HUES6 (cell line): ENCODE measurements around the gene PLTP.
A peak's percentile ranks its signal among the peaks of the same experiment; 100 is the strongest.
"Not testable (repeated sequence)": the region's sequence is repeated elsewhere in the genome, so short reads cannot be mapped to it uniquely, and the experiment has no call there.

Experiments
- H3K27ac ChIP-seq: 2 replicates; pipeline ENCODE4 v1.7.0; 2013; ENCODE audit warnings: low read depth, mild to moderate bottlenecking, low read length, inconsistent platforms
- H3K27me3 ChIP-seq: 2 replicates; pipeline ENCODE4 v1.6.1; 2013; ENCODE audit warnings: low read length; ENCODE audit not compliant: control insufficient read depth, insufficient read depth
- H3K36me3 ChIP-seq: 2 replicates; pipeline ENCODE4 v1.6.1; 2013; ENCODE audit warnings: low read length; ENCODE audit not compliant: control insufficient read depth, insufficient read depth
- H3K4me1 ChIP-seq: 2 replicates; pipeline ENCODE4 v1.6.1; 2013; ENCODE audit warnings: low read length; ENCODE audit not compliant: control insufficient read depth, insufficient read depth
- H3K4me3 ChIP-seq: 2 replicates; pipeline ENCODE4 v1.5.1; 2013; ENCODE audit warnings: low read depth, low read length
- H3K9ac ChIP-seq: one replicate; pipeline ENCODE4 v1.6.1; 2013; ENCODE audit warnings: mild to moderate bottlenecking, low read length
- H3K9me3 ChIP-seq: 2 replicates; pipeline ENCODE4 v1.6.1; 2013; ENCODE audit warnings: low read depth, low read length; ENCODE audit not compliant: control insufficient read depth, insufficient read depth

The PLTP gene

DNA sequence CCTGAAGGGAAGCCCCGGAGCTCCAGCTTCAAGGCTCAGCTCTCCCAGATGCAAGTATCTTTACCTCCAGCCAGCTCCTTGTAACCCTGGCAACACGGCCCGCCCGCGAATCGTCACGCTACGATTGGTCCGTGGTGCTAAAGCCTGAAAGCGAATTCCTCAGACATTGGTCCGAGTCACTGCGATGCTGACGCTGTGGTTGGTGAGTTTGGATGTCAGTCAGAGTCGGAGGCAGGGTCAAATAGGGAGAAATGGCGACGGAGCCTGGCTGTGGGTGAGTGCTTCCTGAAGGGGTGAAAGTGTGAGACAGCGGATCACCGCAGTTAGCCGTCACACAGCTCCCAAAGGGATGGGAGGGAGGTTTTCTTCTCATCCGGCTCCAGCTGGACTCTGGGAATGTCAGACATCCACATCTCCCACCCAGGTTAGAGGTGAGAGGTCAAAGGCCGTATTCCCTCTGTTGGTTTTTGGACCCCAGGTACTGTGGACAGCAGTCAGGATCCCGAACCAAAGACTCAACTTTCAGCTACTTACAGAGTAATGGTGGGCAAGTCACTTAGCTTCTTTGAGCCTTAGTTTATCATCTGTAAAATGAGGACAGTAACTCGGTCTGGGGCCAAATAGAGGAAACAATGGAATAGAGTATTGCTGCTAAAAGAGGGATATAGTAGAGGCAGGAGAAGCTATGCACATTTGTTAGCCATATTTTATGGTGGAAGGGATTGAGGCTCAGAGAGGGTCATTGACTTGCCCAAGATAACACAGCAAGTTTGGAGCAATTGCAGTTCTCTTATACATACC, 30.8 kb downstream of the PLTP start, which contains the start of gene ZSWIM1:
Gene ZSWIM1, plus strand, starts transcription at position 240 of the 801 bp plus-strand sequence. CDS start 1,366 bp downstream, outside the sequence.
- no peaks in the 10 kb centered on the region for H3K9me3 ChIP-seq
- peak within 1 kb of the TSS; percentile 81 for H3K4me3 ChIP-seq
- peak within 1 kb of the TSS; percentile 75 for H3K9ac ChIP-seq
- H3K27me3 ChIP-seq = no peaks in the 10 kb centered on the region
- no peaks in the 10 kb centered on the region for H3K4me1 ChIP-seq
- no peak within 1 kb of the TSS for H3K27ac ChIP-seq
- peaks cover 44% of the 10 kb centered on the region for H3K36me3 ChIP-seq

DNA sequence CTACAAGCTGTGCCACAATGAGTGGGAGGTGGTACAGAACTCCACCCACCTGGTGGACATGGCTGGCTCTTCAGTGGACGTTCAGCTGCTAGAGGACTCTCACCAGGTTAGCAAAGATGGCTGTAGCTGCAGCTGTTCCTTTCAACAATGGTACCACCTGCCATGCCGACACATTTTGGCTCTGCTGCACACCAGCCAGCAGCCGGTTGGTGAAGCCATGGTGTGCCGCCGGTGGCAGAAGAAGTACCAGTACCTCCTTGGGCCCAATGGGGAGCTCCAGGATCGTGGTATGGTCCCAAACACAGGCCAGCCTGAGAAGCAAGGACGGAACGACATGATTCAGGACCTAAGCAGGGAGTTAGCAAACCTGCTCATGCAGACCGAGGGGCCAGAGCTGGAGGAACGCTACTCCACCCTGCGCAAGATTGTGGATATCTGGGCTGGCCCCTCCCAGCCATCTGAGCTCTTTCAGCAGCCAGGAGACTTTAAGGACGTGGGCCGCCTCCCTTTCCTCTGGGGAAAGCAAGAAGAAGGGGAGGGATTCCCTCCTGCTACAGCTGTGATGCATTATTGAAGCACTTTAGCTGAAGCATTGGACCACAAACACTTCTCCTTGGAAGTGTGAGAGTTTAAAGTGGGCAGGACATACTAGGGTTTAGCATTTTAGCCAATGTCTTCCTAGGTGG, 33.7 kb downstream of the PLTP start:
- H3K4me1 ChIP-seq = no peaks in the 10 kb centered on the region
- H3K9me3 ChIP-seq = no peaks in the 10 kb centered on the region
- H3K27me3 ChIP-seq = no peaks in the 10 kb centered on the region
- H3K36me3 ChIP-seq = peaks cover 31% of the 10 kb centered on the region
- no peak overlapping the region for H3K9ac ChIP-seq
- no peak overlapping the region for H3K4me3 ChIP-seq
- H3K27ac ChIP-seq = no peak overlapping the region

DNA sequence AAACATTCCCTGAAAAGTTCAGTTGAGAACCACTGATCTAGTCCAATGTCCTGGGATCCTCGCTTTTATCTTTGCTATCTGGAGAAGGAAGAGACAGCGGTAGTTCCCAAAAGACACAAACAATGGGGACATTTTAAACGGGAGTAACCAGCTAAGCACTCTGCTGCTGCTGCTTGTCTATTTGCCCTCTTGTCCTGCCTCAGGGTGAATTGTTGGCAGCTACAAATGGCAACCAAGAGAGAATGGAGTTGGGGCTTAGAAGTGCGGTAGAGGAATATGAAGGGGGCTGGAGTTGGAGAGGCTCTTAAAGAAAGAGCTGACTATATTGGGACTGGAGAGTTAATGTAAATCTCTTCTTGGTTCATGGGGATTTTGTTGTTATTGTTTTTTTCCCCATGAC, 37.4 kb downstream of the PLTP start:
- Histone ChIP-seq H3K27me3 (no peaks in the 10 kb centered on the region), H3K4me3 (no peak overlapping the region), H3K4me1 (no peaks in the 10 kb centered on the region)

DNA sequence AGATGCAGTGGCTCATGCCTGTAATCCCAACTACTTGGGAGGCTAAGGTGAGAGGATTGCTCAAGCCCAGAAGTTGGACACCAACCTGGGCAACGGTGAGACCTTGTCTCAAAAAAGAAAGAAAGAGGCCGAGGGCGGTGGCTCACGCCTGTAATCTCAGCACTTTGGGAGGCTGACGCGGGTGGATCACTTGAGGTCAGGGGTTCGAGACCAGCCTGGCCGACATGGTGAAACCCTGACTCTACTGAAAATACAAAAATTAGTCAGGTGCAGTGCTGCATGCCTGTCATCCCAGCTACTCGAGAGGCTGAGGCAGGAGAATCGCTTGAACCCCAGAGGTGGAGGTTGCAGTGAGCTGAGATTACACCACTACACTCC, 37.9 kb downstream of the PLTP start:
- H3K9me3 ChIP-seq, H3K4me3 ChIP-seq, H3K4me1 ChIP-seq, H3K27me3 ChIP-seq, H3K9ac ChIP-seq, H3K27ac ChIP-seq: not testable (repeated sequence)
- H3K36me3 ChIP-seq = peaks cover 20% of the 10 kb centered on the region

More for the DNA sequence above, 37.4 kb downstream of the PLTP start:
- Histone ChIP-seq H3K9ac (no peak overlapping the region), H3K36me3 (peaks cover 20% of the 10 kb centered on the region), H3K27ac (no peak overlapping the region), H3K9me3 (no peaks in the 10 kb centered on the region)

- Histone ChIP-seq H3K36me3 (peaks cover 19% of the 10 kb centered on the region), H3K9me3 (no peaks in the 10 kb centered on the region), H3K4me1 (no peaks in the 10 kb centered on the region), H3K9ac (no peak overlapping the region), H3K27me3 (no peaks in the 10 kb centered on the region), H3K27ac (no peak overlapping the region), H3K4me3 (no peak overlapping the region)
Measured at GRCh38 chr20:45873409-45874103, 38.4 kb downstream of the PLTP start.

GRCh38 chr20:45872626-45873025, 39.3 kb downstream of the PLTP start:
- Histone ChIP-seq H3K36me3 (peaks cover 10% of the 10 kb centered on the region), H3K4me3 (no peak overlapping the region), H3K27me3 (no peaks in the 10 kb centered on the region), H3K27ac (no peak overlapping the region), H3K9ac (no peak overlapping the region), H3K4me1 (no peaks in the 10 kb centered on the region), H3K9me3 (no peaks in the 10 kb centered on the region)

GRCh38 chr20:45867819-45868176, 44.2 kb downstream of the PLTP start:
- H3K4me1 ChIP-seq = no peaks in the 10 kb centered on the region
- no peak overlapping the region for H3K27ac ChIP-seq
- H3K9ac ChIP-seq = no peak overlapping the region
- H3K9me3 ChIP-seq = no peaks in the 10 kb centered on the region
- no peak overlapping the region for H3K4me3 ChIP-seq
- H3K36me3 ChIP-seq = no peaks in the 10 kb centered on the region
- H3K27me3 ChIP-seq = no peaks in the 10 kb centered on the region

DNA sequence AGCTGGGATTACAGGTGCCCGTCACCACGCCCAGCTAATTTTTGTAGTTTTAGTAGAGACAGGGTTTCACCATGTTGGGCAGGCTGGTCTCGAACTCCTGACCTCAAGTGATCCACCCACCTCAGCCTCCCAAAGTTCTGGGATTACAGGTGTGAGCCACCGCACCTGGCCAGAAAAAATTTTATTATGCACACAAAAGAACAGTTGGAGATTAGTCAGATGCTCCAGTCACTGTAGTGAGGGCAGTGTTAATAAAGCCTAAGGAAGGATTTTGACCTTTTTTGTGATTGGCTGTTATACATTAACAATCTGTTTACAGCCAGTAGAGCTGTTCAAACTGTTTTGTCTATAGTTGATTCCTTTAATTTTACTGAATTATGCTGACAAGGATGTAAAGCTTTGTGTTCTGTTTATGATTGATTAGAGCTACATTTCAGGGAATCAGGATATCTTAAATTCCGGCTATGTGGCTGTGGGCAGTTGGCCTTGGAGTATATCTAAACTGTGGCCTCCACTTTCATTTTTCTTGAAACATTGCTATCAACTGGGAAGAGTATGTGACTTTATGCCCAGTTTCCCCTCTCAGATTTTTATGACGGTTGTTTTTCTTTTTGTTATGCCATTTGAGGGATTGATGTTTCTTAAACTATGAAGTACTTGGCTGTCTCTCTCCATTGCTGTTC, 44.7 kb downstream of the PLTP start:
- Histone ChIP-seq H3K4me3 (no peak overlapping the region), H3K36me3 (no peaks in the 10 kb centered on the region), H3K9ac (no peak overlapping the region), H3K4me1 (no peaks in the 10 kb centered on the region), H3K27me3 (no peaks in the 10 kb centered on the region), H3K9me3 (no peaks in the 10 kb centered on the region), H3K27ac (no peak overlapping the region)

DNA sequence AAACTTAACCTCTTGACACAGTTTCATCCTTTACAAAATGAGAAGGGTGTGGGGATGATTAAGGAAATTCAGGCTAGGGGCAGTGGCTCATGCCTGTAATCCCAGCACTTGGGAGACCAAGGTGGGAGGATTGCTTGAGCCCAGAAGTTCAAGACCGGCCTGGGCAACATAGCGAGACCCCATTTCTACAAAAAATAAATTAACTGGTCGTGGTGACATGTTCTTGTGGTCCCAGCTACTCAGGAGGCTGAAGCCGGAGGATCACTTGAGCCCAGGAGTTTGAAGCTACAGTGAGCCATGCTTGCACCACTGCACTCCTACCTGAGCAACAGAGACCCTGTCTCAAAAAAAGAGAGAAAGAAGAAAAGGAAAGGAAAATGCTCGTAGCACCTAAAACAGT, 45.5 kb downstream of the PLTP start:
- Histone ChIP-seq H3K9me3 (no peaks in the 10 kb centered on the region), H3K27ac (no peak overlapping the region), H3K4me1 (no peaks in the 10 kb centered on the region), H3K4me3 (no peak overlapping the region), H3K9ac (no peak overlapping the region), H3K36me3 (no peaks in the 10 kb centered on the region), H3K27me3 (no peaks in the 10 kb centered on the region)

DNA sequence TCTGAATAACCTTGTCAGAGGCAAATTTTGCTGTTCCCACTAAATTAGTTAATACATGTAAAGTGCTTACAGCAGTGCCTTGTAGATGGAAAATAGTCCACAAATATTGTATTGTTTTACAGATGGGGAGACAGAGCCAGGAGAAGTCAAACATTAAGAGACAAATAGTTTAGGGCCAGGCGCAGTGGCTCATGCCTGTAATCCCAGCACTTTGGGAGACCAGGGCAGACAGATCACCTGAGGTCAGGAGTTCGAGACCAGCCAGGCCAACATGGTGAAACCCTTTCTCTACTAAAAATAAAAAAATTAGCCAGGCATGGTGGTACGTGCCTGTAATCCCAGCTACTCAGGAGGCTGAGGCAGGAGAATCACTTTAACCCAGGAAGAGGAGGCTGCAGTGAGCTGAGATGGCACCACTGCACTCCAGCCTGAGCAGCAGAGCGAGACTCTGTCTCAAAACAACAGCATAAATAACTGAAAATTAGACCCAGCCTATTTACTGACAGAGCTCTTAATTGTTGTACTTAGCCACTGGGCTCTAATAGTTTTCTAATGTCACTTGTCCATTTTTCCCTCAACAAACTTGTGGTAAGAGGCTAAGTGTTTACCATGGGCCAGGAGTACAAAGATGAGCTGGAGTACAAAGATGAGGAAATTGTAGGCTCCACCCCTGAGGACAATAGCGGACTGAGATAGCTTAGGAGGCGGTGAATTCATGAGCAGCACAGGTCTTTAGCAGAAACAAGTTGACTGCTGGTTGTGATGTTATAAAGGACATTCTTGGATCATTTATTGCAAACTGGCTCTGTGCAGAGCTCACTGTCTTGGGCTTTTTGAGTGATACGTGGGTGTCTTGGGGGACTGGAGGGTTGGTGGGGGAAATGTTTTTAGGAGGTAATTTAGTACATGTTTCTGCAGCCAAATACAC, 48.1 kb downstream of the PLTP start:
- no peaks in the 10 kb centered on the region for H3K36me3 ChIP-seq
- peaks cover 7% of the 10 kb centered on the region; the same call in 1 of the 2 replicates for H3K4me1 ChIP-seq
- no peak overlapping the region for H3K4me3 ChIP-seq
- H3K9me3 ChIP-seq = no peaks in the 10 kb centered on the region
- no peaks in the 10 kb centered on the region for H3K27me3 ChIP-seq
- H3K27ac ChIP-seq = no peak overlapping the region
- H3K9ac ChIP-seq = no peak overlapping the region
